SK-N-SH (cell line): ENCODE measurements around the gene HMGCL. TPM values are rescaled to one million over a fixed set of nuclear protein-coding genes. Genes with fewer than 3 reads are reported as not detected.

Source experiments
- CTCF ChIA-PET: fragments of 300-600, 350-600 bp; formaldehyde crosslinking; extraction: SDS; loops from one replicate; lab custom pipeline; 2021; lab: Yijun Ruan, JAX
- POLR2A ChIA-PET: fragments of 350-600 bp; sonication (Branson Sonifier 250); formaldehyde crosslinking; extraction: SDS; loops from one replicate; lab custom pipeline; 2020; ENCODE audit warnings: antibody characterized with exemption, inconsistent platforms; lab: Yijun Ruan, JAX
- DNase-seq: peaks from one replicate; pipeline ENCODE4 v3.0.0; 2012
- H2AFZ ChIP-seq: fragments of 200-600 bp; sonication (generic); 2 replicates; pipeline ENCODE4 v1.8.1; 2016; ENCODE audit warnings: antibody characterized with exemption, mild to moderate bottlenecking, low read depth
- H3F3A ChIP-seq: fragments of 200-600 bp; sonication (generic); replicated peaks from 2 replicates; pipeline ENCODE3; 2016; ENCODE audit warnings: antibody characterized with exemption, mild to moderate bottlenecking; ENCODE audit not compliant: insufficient read depth
- H3K27ac ChIP-seq, 2 experiments: fragments of 200-500 bp in 1 of 2; fragments of 200-600 bp in 1 of 2; sonication (Bioruptor generic) in 1 of 2; sonication (generic), shearing (Covaris generic) in 1 of 2; 2 replicates each; pipeline versions ENCODE4 v1.5.1 to v1.6.1; 2014 to 2016; ENCODE audit warnings: low read depth in 2 of 2, inconsistent platforms in 1 of 2, low read length in 1 of 2, mild to moderate bottlenecking in 1 of 2, mixed read lengths in 1 of 2
- H3K27me3 ChIP-seq: fragments of 200-600 bp; sonication (generic), shearing (Covaris generic); 2 replicates; pipeline ENCODE4 v1.6.1; 2016; ENCODE audit warnings: mixed run types; ENCODE audit not compliant: insufficient read depth
- H3K36me3 ChIP-seq, 2 experiments: fragments of 200-500 bp in 1 of 2; fragments of 200-600 bp in 1 of 2; sonication (Bioruptor generic) in 1 of 2; sonication (generic) in 1 of 2; replicated peaks in 1 of 2; 2 replicates each; pipeline versions ENCODE3 to v1.5.1; 2014 to 2016; ENCODE audit warnings: low read length in 1 of 2, mild to moderate bottlenecking in 1 of 2; ENCODE audit not compliant: insufficient read depth in 2 of 2, control insufficient read depth in 1 of 2
- H3K4me1 ChIP-seq, 2 experiments: fragments of 200-500 bp in 1 of 2; fragments of 200-600 bp in 1 of 2; sonication (Bioruptor generic) in 1 of 2; sonication (generic), shearing (Covaris generic) in 1 of 2; 2 replicates each; pipeline versions ENCODE4 v1.5.1 to v1.6.1; 2014 to 2016; ENCODE audit warnings: low read depth in 1 of 2, low read length in 1 of 2, mixed run types in 1 of 2; ENCODE audit not compliant: insufficient read depth in 2 of 2, control insufficient read depth in 1 of 2
- H3K4me2 ChIP-seq: fragments of 200-600 bp; sonication (generic), shearing (Covaris generic); 2 replicates; pipeline ENCODE4 v1.6.1; 2017; ENCODE audit warnings: mixed run types
- H3K4me3 ChIP-seq, 2 experiments: fragments of 200-500 bp in 1 of 2; fragments of 200-600 bp in 1 of 2; sonication (Bioruptor generic) in 1 of 2; sonication (generic), shearing (Covaris generic) in 1 of 2; 2 replicates each; pipeline versions ENCODE4 v1.5.1 to v1.8.1; 2014 to 2016; ENCODE audit warnings: low read depth in 2 of 2, inconsistent platforms in 1 of 2, low read length in 1 of 2, mild to moderate bottlenecking in 1 of 2, mixed read lengths in 1 of 2, moderate library complexity in 1 of 2
- H3K79me2 ChIP-seq: fragments of 200-600 bp; sonication (generic); 2 replicates; pipeline ENCODE4 v1.8.1; 2017; ENCODE audit warnings: mild to moderate bottlenecking; ENCODE audit not compliant: insufficient read depth
- H3K9ac ChIP-seq: fragments of 200-600 bp; sonication (generic); 2 replicates; pipeline ENCODE4 v1.6.1; 2017; ENCODE audit warnings: mixed run types
- H3K9me2 ChIP-seq: fragments of 200-600 bp; sonication (generic); 2 replicates; pipeline ENCODE4 v1.6.1; 2017; ENCODE audit warnings: mixed run types
- H3K9me3 ChIP-seq: fragments of 200-600 bp; sonication (generic); 2 replicates; pipeline ENCODE4 v1.6.1; 2017; ENCODE audit warnings: mixed run types, mild to moderate bottlenecking, moderate library complexity
- H4K20me1 ChIP-seq: fragments of 200-600 bp; sonication (generic); 2 replicates; pipeline ENCODE4 v1.6.1; 2017; ENCODE audit warnings: mild to moderate bottlenecking, mixed run types; ENCODE audit not compliant: insufficient read depth
- GABPA ChIP-seq: IDR thresholded peaks from 2 replicates; pipeline ENCODE4 v1.4.0; 2012; ENCODE audit warnings: low read depth, mild to moderate bottlenecking
- REST ChIP-seq: IDR thresholded peaks from 2 replicates; pipeline ENCODE4 v1.6.1; 2012; ENCODE audit warnings: mild to moderate bottlenecking, low read depth, low read length, moderate library complexity
- RFX5 ChIP-seq: IDR thresholded peaks from 2 replicates; pipeline ENCODE4 v1.6.1; 2012; ENCODE audit warnings: mild to moderate bottlenecking, improper control_type of control experiment, low read length
- SIN3A ChIP-seq: IDR thresholded peaks from 2 replicates; pipeline ENCODE4 v1.6.1; 2012; ENCODE audit warnings: low read depth, mild to moderate bottlenecking, low read length, moderate library complexity, borderline replicate concordance
- TAF1 ChIP-seq: IDR thresholded peaks from 2 replicates; pipeline ENCODE4 v1.6.1; 2012; ENCODE audit warnings: low read depth, mild to moderate bottlenecking, low read length, moderate library complexity, borderline replicate concordance
- TCF12 ChIP-seq: IDR thresholded peaks from 2 replicates; pipeline ENCODE4 v1.4.0; 2012
- TEAD4 ChIP-seq: IDR thresholded peaks from 2 replicates; pipeline ENCODE4 v1.4.0; 2012; ENCODE audit warnings: mild to moderate bottlenecking, borderline replicate concordance; ENCODE audit not compliant: insufficient read depth
- USF1 ChIP-seq: IDR thresholded peaks from 2 replicates; pipeline ENCODE4 v1.4.0; 2012; ENCODE audit warnings: low read depth, borderline replicate concordance
- USF2 ChIP-seq: fragments of 150-350 bp; IDR thresholded peaks from 2 replicates; pipeline ENCODE4 v1.6.1; 2017; ENCODE audit warnings: antibody characterized with exemption, low read length, low read depth, borderline replicate concordance
- YY1 ChIP-seq: IDR thresholded peaks from 2 replicates; pipeline ENCODE4 v1.4.0; 2012; ENCODE audit warnings: low read depth, mild to moderate bottlenecking
- ZBTB33 ChIP-seq: IDR thresholded peaks from 2 replicates; pipeline ENCODE4 v1.4.0; 2012; ENCODE audit warnings: low read depth, borderline replicate concordance
- WGBS: methylation state at CpG from one replicate; pipeline ENCODE4 v1.1.6; 2017; ENCODE audit warnings: low lambda C conversion rate; 5-methylcytosine and 5-hydroxymethylcytosine counted together
- polyA plus RNA-seq, 3 experiments: library from polyadenylated mRNA; depleted of rRNA; stranded (reverse); fragments of >200 nt; gene quantifications; 2 replicates each; pipeline ENCODE4 v1.2.3, GENCODE V29; 2012

The HMGCL gene
- polyA plus RNA-seq, 1 of the 3 experiments (the other 2 are of a cell fraction), result 28.2 TPM

GRCh38 chr1:23793018-23793781, 32.0 kb downstream of the HMGCL start:
- Histone ChIP-seq H3K9me2 (no peaks in the 10 kb centered on the region), H3K4me3 (peak overlapping the region in 1 of 2 experiments; percentile 97; a peak in 2 of 4 replicates), H3K79me2 (peaks cover 25% of the 10 kb centered on the region), H3F3A (peaks cover 25% of the 10 kb centered on the region), H3K4me2 (peak overlapping the region; percentile 100; the same call in 1 of the 2 replicates), H2AFZ (no peak overlapping the region), H3K27me3 (no peaks in the 10 kb centered on the region), H3K4me1 (peaks cover 6 to 21% of the 10 kb centered on the region in 2 experiments; a peak in 3 of 4 replicates)
- POLR2A ChIA-PET, result interaction anchor here (1.3 kb wide), 2 partner anchors 30 to 32 kb away, joined by 3 to 4 read pairs; partner anchors contain the start of gene HMGCL
- 87% methylated on average over 10 of the region's 16 CpGs for WGBS
- TF ChIP-seq SIN3A, result no peak
- no peak for TF ChIP-seq YY1
- TF ChIP-seq ZBTB33, result no peak
- TF ChIP-seq USF1, result peak; percentile 60; the same call in 1 of the 2 replicates
- TF ChIP-seq RFX5, result no peak
- TF ChIP-seq, all 33 proteins: peak for 1
- no peak overlapping the region for H3K9ac ChIP-seq
- peaks cover 23 to 44% of the 10 kb centered on the region in 2 experiments for H3K36me3 ChIP-seq
- H3K27ac ChIP-seq, result peak overlapping the region in 1 of 2 experiments; percentile 62; a peak in 2 of 4 replicates
- H4K20me1 ChIP-seq, result no peaks in the 10 kb centered on the region
- peak; percentile 53 for DNase-seq
- no peaks in the 10 kb centered on the region for H3K9me3 ChIP-seq
- CTCF ChIA-PET, result interaction anchor here (1.1 to 3.0 kb wide), 3 partner anchors 21 to 124 kb away, joined by 3 to 14 read pairs (median 4); partner anchors contain the start of gene FUCA1

GRCh38 chr1:23792151-23792945, 32.9 kb downstream of the HMGCL start:
- Histone ChIP-seq H3K27ac (peak overlapping the region; percentile 20 to 53; a peak in 3 of 4 replicates), H3K4me3 (peak overlapping the region; percentile 97 to 98), H3K79me2 (peaks cover 34% of the 10 kb centered on the region), H4K20me1 (no peaks in the 10 kb centered on the region), H3K36me3 (peaks cover 29 to 44% of the 10 kb centered on the region in 2 experiments), H3K4me2 (peak overlapping the region; percentile 100), H3K9me3 (no peaks in the 10 kb centered on the region), H3K4me1 (peaks cover 6 to 21% of the 10 kb centered on the region in 2 experiments; a peak in 3 of 4 replicates), H3F3A (peaks cover 25% of the 10 kb centered on the region), H2AFZ (no peak overlapping the region), H3K27me3 (no peaks in the 10 kb centered on the region), H3K9ac (peak overlapping the region; percentile 86; the same call in 1 of the 2 replicates), H3K9me2 (no peaks in the 10 kb centered on the region)
- peak; percentile 44 for DNase-seq
- 19% methylated on average over 16 of the region's 19 CpGs for WGBS
- ChIA-PET CTCF (interaction anchor here (1.0 to 3.0 kb wide), 7 partner anchors 12 to 125 kb away, joined by 3 to 14 read pairs (median 4); partner anchors contain the start of genes FUCA1 and PITHD1), POLR2A (interaction anchor here (1.0 to 2.3 kb wide), 4 partner anchors 9 to 29 kb away, joined by 3 to 17 read pairs (median 6); partner anchors contain the start of genes GALE and PITHD1)
- TF ChIP-seq ZBTB33 (no peak), TCF12 (no peak), REST (no peak), GABPA (no peak), TAF1 (no peak), USF2 (no peak), TEAD4 (no peak)
